GM23338 (cell line): ENCODE data around the gene CHST15.

Experiments used
- CREB1 ChIP-seq: fragments of 250-450 bp; sonication (Bioruptor Pico); IDR thresholded peaks from 2 replicates; pipeline ENCODE4 v1.5.0; 2020; ENCODE audit warnings: low read depth, mild to moderate bottlenecking, moderate library complexity
- EZH2 ChIP-seq: fragments of 200-600 bp; sonication (generic); IDR thresholded peaks from one replicate; pipeline ENCODE4 v1.8.0; 2017; ENCODE audit warnings: antibody characterized with exemption, mild to moderate bottlenecking, low read depth; ENCODE audit not compliant: unreplicated experiment
- EZH2phosphoT487 ChIP-seq: fragments of 200-600 bp; sonication (generic); IDR thresholded peaks from one replicate; pipeline ENCODE4 v1.8.1; 2018; ENCODE audit warnings: antibody characterized with exemption; ENCODE audit not compliant: unreplicated experiment
- JUNB ChIP-seq: IDR thresholded peaks from one replicate; pipeline ENCODE4 v1.6.1; 2016; ENCODE audit warnings: antibody characterized with exemption; ENCODE audit not compliant: unreplicated experiment
- TF ChIP-seq, protein P1 (sequence below), 2 experiments: fragments of 200-600 bp in 1 of 2; sonication (generic) in 1 of 2; conservative IDR thresholded peaks; 2 replicates each; pipeline versions ENCODE4 v1.5.1 to v1.6.1; 2016 to 2017; ENCODE audit warnings: antibody characterized with exemption in 2 of 2, low read depth in 2 of 2, mild to moderate bottlenecking in 2 of 2, moderate library complexity in 1 of 2

DNA sequence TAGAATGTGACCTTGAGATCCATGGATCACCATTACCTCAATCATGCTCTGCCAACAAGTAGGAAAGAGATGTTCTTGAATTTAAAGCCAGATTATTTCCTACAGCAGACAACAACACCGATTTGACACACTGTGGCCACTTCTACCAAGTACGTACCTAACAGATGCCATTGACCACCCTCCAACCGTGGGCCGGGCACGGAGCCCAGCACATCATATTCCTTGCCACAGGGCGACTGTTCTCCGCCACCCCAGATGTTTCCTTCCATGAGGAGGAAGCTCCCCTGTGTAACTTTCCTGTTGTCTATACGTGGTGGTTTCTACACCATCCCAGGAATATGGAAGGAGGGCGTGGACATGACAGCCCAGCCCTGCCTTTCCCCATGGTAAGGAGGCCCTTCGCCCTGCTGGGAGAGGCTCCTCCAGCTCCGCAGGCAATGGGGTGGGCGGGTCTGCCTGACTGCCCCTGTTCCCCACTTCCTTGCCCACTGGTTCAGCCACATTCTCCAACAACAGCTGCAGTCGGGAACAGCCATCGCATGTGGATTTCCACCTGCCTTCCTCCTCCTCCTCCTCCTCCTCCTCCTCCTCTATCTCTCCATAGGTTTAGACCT, 7.2 kb downstream of the CHST15 start:
- TF ChIP-seq, protein P1, sequence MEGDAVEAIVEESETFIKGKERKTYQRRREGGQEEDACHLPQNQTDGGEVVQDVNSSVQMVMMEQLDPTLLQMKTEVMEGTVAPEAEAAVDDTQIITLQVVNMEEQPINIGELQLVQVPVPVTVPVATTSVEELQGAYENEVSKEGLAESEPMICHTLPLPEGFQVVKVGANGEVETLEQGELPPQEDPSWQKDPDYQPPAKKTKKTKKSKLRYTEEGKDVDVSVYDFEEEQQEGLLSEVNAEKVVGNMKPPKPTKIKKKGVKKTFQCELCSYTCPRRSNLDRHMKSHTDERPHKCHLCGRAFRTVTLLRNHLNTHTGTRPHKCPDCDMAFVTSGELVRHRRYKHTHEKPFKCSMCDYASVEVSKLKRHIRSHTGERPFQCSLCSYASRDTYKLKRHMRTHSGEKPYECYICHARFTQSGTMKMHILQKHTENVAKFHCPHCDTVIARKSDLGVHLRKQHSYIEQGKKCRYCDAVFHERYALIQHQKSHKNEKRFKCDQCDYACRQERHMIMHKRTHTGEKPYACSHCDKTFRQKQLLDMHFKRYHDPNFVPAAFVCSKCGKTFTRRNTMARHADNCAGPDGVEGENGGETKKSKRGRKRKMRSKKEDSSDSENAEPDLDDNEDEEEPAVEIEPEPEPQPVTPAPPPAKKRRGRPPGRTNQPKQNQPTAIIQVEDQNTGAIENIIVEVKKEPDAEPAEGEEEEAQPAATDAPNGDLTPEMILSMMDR (conservative IDR thresholded peaks at IDR 0.05; ENCODE audit: low read depth in 2 of 2), result no peak
- TF ChIP-seq JUNB, result no peak
- TF ChIP-seq CREB1 (CRISPR knock-in tag), result no peak
- TF ChIP-seq EZH2, result no peak
- no peak for TF ChIP-seq EZH2phosphoT487
